Activated gamma-delta T cell treated with anti-CD3 and anti-CD28 coated beads, Interleukin-2, amount 50 U/mL, for 16 hours (primary cell): ENCODE data around the gene INPP1.
A peak's percentile ranks its signal among the peaks of the same experiment; 100 is the strongest.

Experiments used
- DNase-seq: peaks from one replicate; pipeline ENCODE4 v3.0.0-alpha.2; 2020; ENCODE audit warnings: low read depth

INPP1 gene

DNA sequence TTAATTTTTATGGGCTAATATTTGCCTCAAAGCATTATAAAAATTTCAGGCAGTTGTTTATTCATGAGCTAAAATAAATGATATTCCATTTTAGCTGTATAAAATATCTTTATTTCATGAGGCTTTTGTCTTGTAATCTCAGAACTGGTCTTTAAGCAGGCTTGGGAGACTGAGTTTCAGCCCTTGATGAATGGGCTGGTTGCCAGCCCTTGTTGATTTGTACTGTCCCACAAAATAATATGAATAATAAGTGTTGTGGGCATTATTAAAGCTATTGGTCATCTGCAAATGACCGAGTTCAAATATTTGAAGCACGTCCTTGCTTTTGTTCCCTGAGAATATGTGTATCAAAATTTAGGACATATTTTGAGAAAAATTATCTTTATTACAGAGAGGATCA, 18.2 kb downstream of the INPP1 start:
- DNase-seq = no peak

GRCh38 chr2:190362894-190363293, 19.5 kb downstream of the INPP1 start:
- DNase-seq = no peak

- DNase-seq = no peak
Observed at GRCh38 chr2:190365499-190366204, 22.3 kb downstream of the INPP1 start.

GRCh38 chr2:190366248-190366753, 22.9 kb downstream of the INPP1 start:
- DNase-seq = no peak

DNA sequence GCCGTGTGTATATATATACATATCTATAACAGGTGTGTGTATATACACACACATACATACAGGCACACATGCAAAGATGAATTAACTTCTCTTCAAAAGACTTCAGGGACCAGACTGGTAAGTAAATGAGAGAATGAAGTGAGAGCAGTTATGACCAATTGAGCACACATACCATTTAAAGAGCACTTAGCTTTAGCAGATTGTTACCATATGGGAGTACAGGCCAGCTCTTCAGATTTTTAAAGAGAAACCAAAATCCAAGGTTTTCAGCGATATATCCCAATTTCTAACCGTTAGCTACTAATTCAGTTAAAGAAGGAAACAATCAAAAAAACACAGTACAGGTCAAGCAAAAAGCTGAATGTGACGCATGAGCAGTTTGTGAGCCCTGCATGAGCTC, 23.7 kb downstream of the INPP1 start:
- no peak for DNase-seq

DNA sequence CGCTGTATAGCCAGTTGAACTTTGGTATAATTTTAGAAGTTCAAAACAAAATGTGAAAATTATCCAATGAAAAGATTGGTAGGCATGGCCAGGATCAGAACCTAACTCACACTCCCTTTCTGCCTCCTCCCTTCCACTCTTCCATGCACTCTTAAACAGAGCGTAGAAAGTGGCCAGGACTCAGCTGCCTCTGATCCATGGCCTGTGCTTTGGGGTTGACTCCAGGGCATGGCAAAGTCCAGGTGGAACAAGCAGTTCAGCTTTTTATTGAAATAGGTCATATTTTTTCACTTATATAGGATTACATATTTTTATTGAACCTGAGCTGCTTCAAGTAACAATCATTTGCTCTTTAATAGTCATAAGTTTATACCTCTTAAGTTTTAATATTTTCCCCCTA, 26.2 kb downstream of the INPP1 start:
- DNase-seq = no peak

- no peak for DNase-seq
Observed at GRCh38 chr2:190376083-190376482, 32.7 kb downstream of the INPP1 start.

DNA sequence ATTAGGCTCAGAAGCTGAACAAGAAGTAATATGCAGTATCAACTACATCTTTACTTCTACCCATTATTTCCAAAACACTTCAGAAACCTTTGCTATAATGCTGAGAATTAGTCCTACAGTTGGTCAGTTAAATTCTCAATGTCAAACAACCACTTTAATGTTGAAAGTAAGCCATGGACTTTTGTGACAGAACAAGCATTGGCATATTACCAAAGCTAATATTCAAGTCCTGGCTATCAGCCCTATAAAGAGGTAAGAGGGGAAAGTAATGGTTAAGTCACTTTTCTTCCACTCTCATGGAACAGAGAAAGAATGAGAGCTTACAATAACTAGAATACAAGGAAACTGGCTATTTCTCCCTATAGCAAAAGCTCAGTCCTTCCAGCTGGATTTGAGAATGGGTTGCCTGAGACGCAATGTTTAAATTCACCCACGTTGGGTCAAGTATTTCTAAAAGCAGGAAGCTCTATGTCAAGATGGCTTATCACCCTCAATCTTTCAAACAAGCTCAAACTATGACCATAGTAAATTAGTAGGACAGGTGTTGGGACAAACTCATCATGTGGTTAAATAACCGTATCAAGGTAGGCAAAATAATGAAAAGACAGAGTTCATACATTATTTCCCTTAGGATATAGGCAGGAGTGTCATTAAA, 33.3 kb downstream of the INPP1 start:
- no peak for DNase-seq

- no peak for DNase-seq
Observed at GRCh38 chr2:190378880-190379237, 35.5 kb downstream of the INPP1 start.

GRCh38 chr2:190379249-190379964, 36.0 kb downstream of the INPP1 start:
- no peak for DNase-seq

- no peak for DNase-seq
Observed at GRCh38 chr2:190380962-190381412, 37.6 kb downstream of the INPP1 start.

- no peak for DNase-seq
Observed at GRCh38 chr2:190382851-190383250, 39.5 kb downstream of the INPP1 start.

DNA sequence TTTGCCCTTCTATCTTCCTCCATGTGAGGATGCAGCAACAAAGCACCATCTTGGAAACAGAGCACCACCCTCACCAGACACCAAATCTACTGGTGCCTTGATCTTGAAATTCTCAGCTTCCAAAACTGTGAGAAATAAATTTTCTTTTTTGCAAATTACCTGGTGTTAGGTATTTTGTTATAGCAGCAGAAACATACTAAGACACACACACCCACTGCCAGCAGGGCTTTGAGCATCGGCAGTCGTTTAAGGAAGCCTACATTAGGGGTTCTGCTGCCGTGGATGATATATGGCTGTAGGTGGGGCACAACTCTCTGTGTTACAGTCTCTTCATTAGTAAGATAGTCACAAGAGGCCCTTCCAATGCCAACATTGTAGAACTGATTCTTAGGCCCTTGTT, 44.0 kb downstream of the INPP1 start:
- DNase-seq = no peak

DNA sequence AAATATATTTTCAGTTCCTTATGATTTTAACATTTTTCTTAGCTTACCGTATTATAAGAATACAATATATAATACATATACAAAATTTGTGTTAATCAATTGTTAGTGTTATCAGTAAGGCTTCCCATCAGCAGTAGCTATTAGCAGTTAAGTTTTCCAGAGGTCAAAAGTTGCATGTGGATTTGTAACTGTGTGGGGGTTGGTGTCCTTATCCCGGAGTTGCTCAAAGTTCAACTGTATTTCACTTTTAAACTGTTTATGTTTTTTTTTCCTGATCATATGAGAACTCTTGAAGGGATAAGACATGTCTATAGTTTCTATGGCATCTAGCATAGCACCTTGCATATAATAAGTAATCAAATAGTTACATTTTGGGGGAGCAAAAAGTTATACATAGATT, 52.9 kb downstream of the INPP1 start:
- DNase-seq = no peak

GRCh38 chr2:190402986-190403603, 59.7 kb downstream of the INPP1 start:
- no peak for DNase-seq

GRCh38 chr2:190404487-190404886, 61.1 kb downstream of the INPP1 start:
- DNase-seq = no peak

- no peak for DNase-seq
Observed at GRCh38 chr2:190405070-190405469, 61.7 kb downstream of the INPP1 start.

DNA sequence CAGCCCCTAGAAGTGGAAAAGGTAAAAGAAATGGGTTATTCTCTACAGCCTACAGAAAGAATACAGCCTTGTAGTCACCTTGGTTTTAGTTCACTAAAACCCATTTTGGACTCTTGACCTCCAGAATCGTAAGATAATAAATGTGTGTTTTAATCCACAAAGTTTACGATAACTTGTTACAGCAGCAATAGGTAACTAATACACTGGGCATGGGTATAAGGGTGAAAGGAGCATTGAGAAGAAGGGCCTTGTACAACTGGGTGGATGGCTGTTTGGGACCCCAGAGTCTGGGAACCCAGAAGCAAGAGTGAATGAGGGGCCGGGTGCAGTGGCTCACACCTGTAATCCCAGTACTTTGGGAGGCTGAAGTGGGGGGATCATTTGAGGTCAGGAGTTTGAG, 62.6 kb downstream of the INPP1 start:
- no peak for DNase-seq

- DNase-seq = no peak
Observed at GRCh38 chr2:190406805-190407204, 63.4 kb downstream of the INPP1 start.

DNA sequence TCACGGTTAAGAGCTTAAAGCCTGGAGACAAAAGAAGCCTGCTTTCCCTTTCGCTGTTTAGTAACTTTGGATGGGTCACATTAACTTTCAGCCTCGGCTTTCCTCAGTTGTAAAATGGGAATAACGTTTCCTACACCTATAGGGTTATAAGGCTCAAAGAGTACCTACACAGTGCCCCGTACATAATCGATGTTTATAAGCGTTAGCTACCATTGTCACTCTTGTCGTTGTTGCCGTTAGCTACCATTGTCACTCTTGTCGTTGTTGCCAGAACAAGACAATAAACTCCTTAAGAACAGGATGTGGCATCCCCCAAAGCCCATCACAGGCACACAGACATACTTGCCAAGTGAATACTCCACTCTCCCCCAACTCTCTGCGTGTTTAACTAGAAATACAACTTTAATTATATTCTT, 63.9 kb downstream of the INPP1 start:
- DNase-seq = no peak

DNA sequence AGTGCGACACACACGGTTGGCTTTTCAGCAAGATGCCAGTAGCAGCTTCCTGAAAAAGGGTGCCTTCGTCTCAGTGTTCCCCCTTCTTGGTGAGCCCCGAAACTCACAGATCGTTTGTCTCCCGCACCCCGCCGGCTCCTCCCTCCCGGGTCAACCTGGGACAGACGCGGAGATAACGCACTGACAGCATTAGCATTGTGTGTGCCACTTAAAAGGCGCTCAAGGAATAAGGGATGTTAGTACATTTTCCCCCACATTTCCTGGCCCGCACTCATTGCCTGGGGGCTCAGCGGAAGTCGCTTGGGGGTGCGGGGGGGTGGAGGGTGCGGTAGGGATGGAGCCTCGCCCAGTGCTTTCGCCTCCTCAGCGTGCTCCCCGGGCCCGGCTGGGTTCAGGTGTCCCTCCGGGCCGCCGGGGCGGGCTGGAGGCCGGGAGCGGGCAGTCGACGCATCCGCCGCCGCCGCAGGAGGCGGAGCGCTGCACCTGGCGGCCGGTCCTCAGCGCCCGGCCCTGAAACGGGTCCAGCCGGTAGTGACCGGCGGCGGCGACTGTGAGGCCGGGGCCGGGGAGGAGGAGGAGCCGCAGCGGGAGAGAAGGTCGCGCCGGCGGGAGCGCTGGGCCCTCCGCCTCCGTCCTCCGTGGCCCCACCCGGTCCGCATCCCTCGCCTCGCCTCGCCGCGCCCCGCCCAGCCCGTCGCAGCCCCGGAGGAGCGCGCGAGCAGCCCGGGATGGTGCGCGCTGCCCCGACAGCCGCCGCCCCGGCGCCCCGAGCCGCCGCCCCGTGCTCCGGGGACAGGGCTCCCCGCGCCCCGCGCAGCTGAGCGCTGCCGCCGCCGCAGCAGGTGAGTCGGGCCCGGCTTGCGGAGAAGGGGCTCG, 64.5 kb downstream of the INPP1 start, which contains the start of gene MFSD6:
MFSD6 (plus strand) TSS at position 694 of the 876 bp plus-strand sequence. CDS start 27,675 bp downstream, outside the sequence.
- peak; percentile 27 for DNase-seq
